Measurements from ENCODE around the gene NR2F6. TPM values are rescaled to one million over a fixed set of nuclear protein-coding genes. Genes with fewer than 3 reads are reported as not detected.

NR2F6 gene
- total RNA-seq, 1 experiment from 2014 or later = 96.5 TPM

DNA sequence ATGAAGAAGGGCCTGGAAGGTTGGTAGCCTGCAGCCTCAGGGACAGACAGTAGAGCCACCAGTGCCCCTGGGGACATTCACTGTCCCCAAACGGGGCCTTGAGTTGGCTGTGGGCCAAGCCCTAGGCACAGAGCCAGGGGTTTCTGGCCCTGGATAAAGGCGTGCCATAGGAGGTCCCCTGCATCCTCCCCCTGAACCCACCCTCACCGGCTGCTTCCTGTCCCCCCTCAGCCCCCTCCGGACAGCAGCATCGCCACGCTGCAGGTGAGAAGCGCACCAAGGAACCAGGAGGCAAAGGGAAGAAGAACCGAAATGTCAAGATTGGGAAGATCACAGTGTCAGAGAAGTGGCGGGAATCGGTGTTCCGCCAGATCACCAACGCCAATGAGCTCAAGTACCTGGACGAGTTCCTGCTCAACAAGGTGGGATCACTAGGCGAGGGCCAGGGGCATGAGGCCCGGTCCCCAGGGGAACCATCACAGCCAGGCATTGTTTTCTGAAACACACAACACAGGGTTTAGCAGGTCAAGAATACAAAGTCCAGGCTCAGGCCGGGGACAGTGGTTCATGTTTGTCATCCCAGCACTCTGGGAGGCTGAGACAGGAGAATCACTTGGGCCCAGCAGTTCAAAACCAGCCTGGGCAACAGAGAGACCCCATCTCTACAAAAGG lies 45.2 kb downstream of the NR2F6 start:
- DNase-seq = no peak
- intact Hi-C loops (cut with micrococcal nuclease; ENCODE audit: unreplicated experiment) = no loop called here
- no TSS peak for BruUV-seq (replicated peaks)
- Mint-ChIP-seq H3K27ac (ENCODE audit: unreplicated experiment) (no peak overlapping the region), H3K36me3 (ENCODE audit: insufficient read depth, unreplicated experiment) (peaks cover 36% of the 10 kb centered on the region), H3K4me1 (ENCODE audit: low read depth, unreplicated experiment) (no peaks in the 10 kb centered on the region), H3K9me3 (ENCODE audit: unreplicated experiment) (no peaks in the 10 kb centered on the region), H3K4me3 (ENCODE audit: unreplicated experiment) (no peak overlapping the region), H3K27me3 (ENCODE audit: insufficient read depth, unreplicated experiment) (no peaks in the 10 kb centered on the region)
- Histone ChIP-seq H3K36me3 (ENCODE audit: control insufficient read depth, insufficient read depth, low read length) (no peaks in the 10 kb centered on the region), H3K4me1 (no peaks in the 10 kb centered on the region), H3K27me3 (replicated peaks; ENCODE audit: control insufficient read depth, insufficient read depth, low read length) (no peaks in the 10 kb centered on the region), H3K4me3 (ENCODE audit: low read depth, low read length) (no peak overlapping the region), H3K9me3 (no peaks in the 10 kb centered on the region)
- ChIA-PET POLR2A (no interaction called here), CTCF (no interaction called here)
- no peak for TF ChIP-seq CTCF (IDR thresholded peaks at IDR 0.05; ENCODE audit: insufficient read depth in 1 of 2, low read depth in 1 of 2, low read length in 1 of 2, severe bottlenecking in 1 of 2, unreplicated experiment in 1 of 2)

DNA sequence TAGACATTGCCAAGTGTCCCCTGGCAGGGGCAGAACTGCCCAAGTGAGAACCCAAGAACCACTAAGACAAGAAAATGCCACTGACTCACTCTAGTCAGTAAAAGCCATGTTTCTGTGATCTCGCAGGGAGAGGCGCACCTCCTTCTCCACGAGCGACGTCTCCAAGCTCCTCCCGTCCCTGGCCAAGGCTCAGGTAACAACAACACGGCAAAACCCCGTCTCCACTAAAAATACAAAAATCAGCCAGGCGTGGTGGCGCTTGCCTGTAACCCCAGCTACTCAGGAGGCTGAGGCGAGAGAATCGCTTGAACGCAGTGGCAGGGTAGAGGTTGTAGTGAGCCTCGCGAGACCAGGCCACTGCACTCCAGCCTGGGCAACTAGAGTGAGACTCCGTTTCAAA lies 48.1 kb downstream of the NR2F6 start:
- Mint-ChIP-seq H3K27me3 (ENCODE audit: insufficient read depth, unreplicated experiment) (no peaks in the 10 kb centered on the region), H3K4me3 (ENCODE audit: unreplicated experiment) (no peak overlapping the region), H3K9me3 (ENCODE audit: unreplicated experiment) (no peaks in the 10 kb centered on the region), H3K4me1 (ENCODE audit: low read depth, unreplicated experiment) (no peaks in the 10 kb centered on the region), H3K36me3 (ENCODE audit: insufficient read depth, unreplicated experiment) (peaks cover 35% of the 10 kb centered on the region), H3K27ac (ENCODE audit: unreplicated experiment) (no peak overlapping the region)
- Histone ChIP-seq H3K9me3 (no peaks in the 10 kb centered on the region), H3K4me1 (no peaks in the 10 kb centered on the region), H3K4me3 (ENCODE audit: low read depth, low read length) (no peak overlapping the region), H3K27me3 (replicated peaks; ENCODE audit: control insufficient read depth, insufficient read depth, low read length) (no peaks in the 10 kb centered on the region), H3K36me3 (ENCODE audit: control insufficient read depth, insufficient read depth, low read length) (no peaks in the 10 kb centered on the region)
- POLR2A ChIA-PET = no interaction called here
- no peak for TF ChIP-seq CTCF (IDR thresholded peaks at IDR 0.05; ENCODE audit: insufficient read depth in 1 of 2, low read depth in 1 of 2, low read length in 1 of 2, severe bottlenecking in 1 of 2, unreplicated experiment in 1 of 2)
- no TSS peak for BruUV-seq (replicated peaks)
- CTCF ChIA-PET = interaction anchor here (0.7 kb wide), 1 partner anchor 329 kb away, joined by 3 read pairs; no protein-coding TSS in a partner anchor
- no peak for DNase-seq
- intact Hi-C loops (cut with micrococcal nuclease; ENCODE audit: unreplicated experiment) = no loop called here

GRCh38 chr19:17196610-17197009 lies 49.1 kb downstream of the NR2F6 start:
- H3K4me3 Mint-ChIP-seq (ENCODE audit: unreplicated experiment) = no peak overlapping the region
- no peaks in the 10 kb centered on the region for H3K36me3 ChIP-seq (ENCODE audit: control insufficient read depth, insufficient read depth, low read length)
- POLR2A ChIA-PET = no interaction called here
- no peaks in the 10 kb centered on the region for H3K4me1 Mint-ChIP-seq (ENCODE audit: low read depth, unreplicated experiment)
- no peaks in the 10 kb centered on the region for H3K27me3 ChIP-seq (replicated peaks; ENCODE audit: control insufficient read depth, insufficient read depth, low read length)
- no peaks in the 10 kb centered on the region for H3K4me1 ChIP-seq
- DNase-seq = no peak
- no peaks in the 10 kb centered on the region for H3K27me3 Mint-ChIP-seq (ENCODE audit: insufficient read depth, unreplicated experiment)
- BruUV-seq (replicated peaks) = no TSS peak
- H3K4me3 ChIP-seq (ENCODE audit: low read depth, low read length) = no peak overlapping the region
- intact Hi-C loops (cut with micrococcal nuclease; ENCODE audit: unreplicated experiment) = no loop called here
- H3K36me3 Mint-ChIP-seq (ENCODE audit: insufficient read depth, unreplicated experiment) = peaks cover 24% of the 10 kb centered on the region
- CTCF ChIA-PET = interaction anchor here (0.7 kb wide), 1 partner anchor 18 kb away, joined by 4 read pairs; the partner anchor contains the start of gene USE1
- H3K27ac Mint-ChIP-seq (ENCODE audit: unreplicated experiment) = no peak overlapping the region
- H3K9me3 Mint-ChIP-seq (ENCODE audit: unreplicated experiment) = no peaks in the 10 kb centered on the region
- no peak for TF ChIP-seq CTCF (IDR thresholded peaks at IDR 0.05; ENCODE audit: insufficient read depth in 1 of 2, low read depth in 1 of 2, low read length in 1 of 2, severe bottlenecking in 1 of 2, unreplicated experiment in 1 of 2)
- H3K9me3 ChIP-seq = no peaks in the 10 kb centered on the region
